ENCODE measurements around the gene PSG1.
"Not testable (repeated sequence)": the region's sequence is repeated elsewhere in the genome, so short reads cannot be mapped to it uniquely, and the experiment has no call there.

Gene PSG1

DNA sequence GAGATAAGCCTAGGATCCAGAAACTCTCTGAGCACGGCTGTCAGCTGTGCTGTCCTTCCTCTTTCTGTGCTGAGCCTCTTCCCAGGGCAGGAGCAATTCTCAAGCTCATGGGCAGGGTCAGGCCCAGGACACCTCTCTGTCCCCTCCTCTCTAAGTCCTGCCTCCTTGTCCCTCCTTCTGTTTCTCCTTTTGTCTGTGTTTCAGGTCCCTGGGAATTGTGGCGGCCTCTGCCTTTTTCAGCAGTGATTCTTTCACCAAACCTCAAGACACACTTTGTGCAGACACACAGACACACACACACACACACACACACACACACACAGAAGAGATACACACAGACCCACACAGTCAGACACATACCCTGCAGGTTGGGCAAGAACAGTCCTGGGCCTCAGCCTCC, at the start of gene PSG1:
Gene PSG1, minus strand, starts transcription at position 101 of the 400 bp plus-strand sequence. CDS start 132 bp downstream, outside the sequence.
- Mint-ChIP-seq H3K4me3 (no peak within 1 kb of the TSS), H3K27me3 (peaks cover 61% of the 10 kb centered on the region), H3K36me3 (ENCODE audit: insufficient read depth) (peaks cover 3% of the 10 kb centered on the region), H3K9me3 (no peaks in the 10 kb centered on the region), H3K27ac (ENCODE audit: low read depth) (no peak within 1 kb of the TSS), H3K4me1 (no peaks in the 10 kb centered on the region)
- ATAC-seq (replicated peaks; ENCODE audit: extremely low read depth, poor library complexity, severe bottlenecking) (no peak), DNase-seq (ENCODE audit: low spot score in 2 of 2) (no peak)

DNA sequence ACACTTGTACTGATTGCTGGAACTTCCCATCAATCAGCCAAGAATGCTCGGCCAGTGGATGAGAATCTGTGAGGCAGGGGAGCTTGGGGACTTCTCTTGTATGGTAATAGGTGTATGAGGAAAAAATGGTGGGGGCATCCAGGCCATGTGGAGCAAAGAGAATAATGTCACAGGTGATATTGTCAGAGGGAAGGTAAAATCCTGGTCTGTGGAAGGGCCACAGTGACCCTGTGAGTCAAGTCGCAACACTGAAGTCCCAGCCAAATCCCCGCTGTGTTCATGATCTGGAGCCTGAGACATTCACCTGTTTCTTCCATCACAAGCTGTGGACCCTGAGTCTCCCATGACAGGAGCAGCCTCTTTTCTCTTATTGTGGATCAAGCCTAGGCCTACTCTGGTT, 49.4 kb upstream of the PSG1 start:
- H3K27me3 Mint-ChIP-seq, result peaks cover 36% of the 10 kb centered on the region
- H3K27ac Mint-ChIP-seq (ENCODE audit: low read depth), result no peak overlapping the region
- no peak for ATAC-seq (replicated peaks; ENCODE audit: extremely low read depth, poor library complexity, severe bottlenecking)
- no peak for DNase-seq (ENCODE audit: low spot score in 2 of 2)
- H3K4me1 Mint-ChIP-seq, result no peaks in the 10 kb centered on the region
- no peaks in the 10 kb centered on the region for H3K9me3 Mint-ChIP-seq
- H3K4me3 Mint-ChIP-seq, result no peak overlapping the region
- no peaks in the 10 kb centered on the region for H3K36me3 Mint-ChIP-seq (ENCODE audit: insufficient read depth)

DNA sequence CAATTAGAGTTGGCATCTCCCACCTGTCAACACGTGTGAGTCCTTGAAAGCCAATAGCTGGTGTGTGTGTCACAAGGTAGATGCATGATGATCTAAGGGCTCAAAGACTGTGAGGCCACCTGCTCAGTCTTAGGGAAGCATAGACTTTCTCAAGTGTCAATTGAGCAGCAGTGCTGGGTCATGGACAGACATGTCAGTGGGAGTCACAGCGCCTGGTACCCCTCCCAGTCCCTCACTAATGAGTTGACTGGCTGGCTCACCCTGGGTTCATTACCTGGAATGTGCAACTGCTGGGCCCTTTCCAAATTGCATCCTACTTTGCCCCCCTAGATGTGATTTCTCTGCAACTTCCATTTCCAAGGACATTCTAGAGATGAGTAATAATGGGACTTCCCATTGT, 47.3 kb upstream of the PSG1 start:
- peaks cover 49% of the 10 kb centered on the region for H3K27me3 Mint-ChIP-seq

DNA sequence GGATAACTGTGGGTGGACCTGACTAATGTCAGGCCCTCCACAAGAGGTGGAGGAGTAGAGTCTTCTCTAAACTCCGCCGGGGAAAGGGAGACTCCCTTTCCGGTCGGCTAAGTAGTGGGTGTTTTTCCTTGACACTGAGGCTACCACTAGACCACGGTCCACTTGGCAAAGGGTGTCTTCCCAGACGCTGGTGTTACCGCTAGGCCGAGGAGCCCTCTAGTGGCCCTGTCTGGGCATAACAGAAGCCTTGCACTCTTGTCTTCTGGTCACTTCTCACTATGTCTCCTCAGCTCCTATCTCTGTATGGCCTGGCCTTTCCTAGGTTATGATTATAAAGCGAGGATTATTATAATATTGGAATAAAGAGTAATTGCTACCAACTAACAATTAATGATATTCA, 43.6 kb upstream of the PSG1 start:
- DNase-seq (ENCODE audit: low spot score in 2 of 2); H3K4me3 Mint-ChIP-seq; H3K36me3 Mint-ChIP-seq (ENCODE audit: insufficient read depth); H3K4me1 Mint-ChIP-seq; H3K27ac Mint-ChIP-seq (ENCODE audit: low read depth); ATAC-seq (replicated peaks; ENCODE audit: extremely low read depth, poor library complexity, severe bottlenecking); H3K9me3 Mint-ChIP-seq: not testable (repeated sequence)
- peaks cover 65% of the 10 kb centered on the region for H3K27me3 Mint-ChIP-seq

More for the DNA sequence above, 47.3 kb upstream of the PSG1 start:
- H3K36me3 Mint-ChIP-seq (ENCODE audit: insufficient read depth), result no peaks in the 10 kb centered on the region
- H3K9me3 Mint-ChIP-seq, result no peaks in the 10 kb centered on the region
- no peak overlapping the region for H3K27ac Mint-ChIP-seq (ENCODE audit: low read depth)
- ATAC-seq (replicated peaks; ENCODE audit: extremely low read depth, poor library complexity, severe bottlenecking) (no peak), DNase-seq (ENCODE audit: low spot score in 2 of 2) (no peak)
- H3K4me1 Mint-ChIP-seq, result no peaks in the 10 kb centered on the region
- H3K4me3 Mint-ChIP-seq, result no peak overlapping the region

DNA sequence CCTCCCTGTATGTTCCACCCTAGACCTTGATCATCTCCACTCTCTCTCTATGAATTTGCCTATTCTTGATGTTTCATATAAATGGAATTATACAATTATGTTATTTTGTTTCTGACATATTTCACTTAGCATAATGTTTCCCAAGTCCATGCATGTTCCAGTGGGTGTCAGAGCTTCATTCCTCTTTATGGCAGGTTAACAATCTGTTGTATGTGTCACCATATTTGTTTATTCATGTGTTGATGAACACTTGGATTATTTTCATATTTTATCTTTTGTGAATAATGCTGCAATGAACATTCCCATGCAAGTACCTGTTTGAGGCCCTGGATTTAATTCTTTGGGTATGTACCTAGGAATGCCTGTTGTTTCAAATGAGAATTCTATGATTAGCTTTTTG, 41.5 kb upstream of the PSG1 start:
- not testable (repeated sequence) for H3K4me1 Mint-ChIP-seq; H3K27ac Mint-ChIP-seq (ENCODE audit: low read depth); DNase-seq (ENCODE audit: low spot score in 2 of 2); H3K36me3 Mint-ChIP-seq (ENCODE audit: insufficient read depth); H3K4me3 Mint-ChIP-seq; H3K9me3 Mint-ChIP-seq; ATAC-seq (replicated peaks; ENCODE audit: extremely low read depth, poor library complexity, severe bottlenecking)
- H3K27me3 Mint-ChIP-seq, result peaks cover 50% of the 10 kb centered on the region

DNA sequence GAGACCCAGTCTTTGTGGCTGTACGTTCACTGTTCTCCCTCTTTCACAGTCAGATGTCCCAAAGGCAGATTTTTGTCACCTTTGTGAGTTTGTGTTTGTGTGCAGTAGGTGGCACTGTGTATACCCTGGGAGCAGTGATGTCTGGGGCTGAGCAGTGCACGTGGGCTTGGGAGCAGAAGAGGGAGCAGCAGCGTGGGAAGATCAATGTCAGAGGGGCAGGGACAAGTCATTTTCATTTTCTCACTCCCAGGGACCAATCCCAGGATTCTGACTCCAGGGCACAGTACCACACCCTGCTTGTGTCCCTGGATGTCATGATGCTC, 40.2 kb upstream of the PSG1 start:
- Mint-ChIP-seq H3K27me3 (peaks cover 45% of the 10 kb centered on the region), H3K4me1 (no peaks in the 10 kb centered on the region), H3K36me3 (ENCODE audit: insufficient read depth) (peaks cover 2% of the 10 kb centered on the region), H3K27ac (ENCODE audit: low read depth) (no peak overlapping the region), H3K4me3 (no peak overlapping the region), H3K9me3 (no peaks in the 10 kb centered on the region)
- ATAC-seq (replicated peaks; ENCODE audit: extremely low read depth, poor library complexity, severe bottlenecking) (no peak), DNase-seq (ENCODE audit: low spot score in 2 of 2) (no peak)

DNA sequence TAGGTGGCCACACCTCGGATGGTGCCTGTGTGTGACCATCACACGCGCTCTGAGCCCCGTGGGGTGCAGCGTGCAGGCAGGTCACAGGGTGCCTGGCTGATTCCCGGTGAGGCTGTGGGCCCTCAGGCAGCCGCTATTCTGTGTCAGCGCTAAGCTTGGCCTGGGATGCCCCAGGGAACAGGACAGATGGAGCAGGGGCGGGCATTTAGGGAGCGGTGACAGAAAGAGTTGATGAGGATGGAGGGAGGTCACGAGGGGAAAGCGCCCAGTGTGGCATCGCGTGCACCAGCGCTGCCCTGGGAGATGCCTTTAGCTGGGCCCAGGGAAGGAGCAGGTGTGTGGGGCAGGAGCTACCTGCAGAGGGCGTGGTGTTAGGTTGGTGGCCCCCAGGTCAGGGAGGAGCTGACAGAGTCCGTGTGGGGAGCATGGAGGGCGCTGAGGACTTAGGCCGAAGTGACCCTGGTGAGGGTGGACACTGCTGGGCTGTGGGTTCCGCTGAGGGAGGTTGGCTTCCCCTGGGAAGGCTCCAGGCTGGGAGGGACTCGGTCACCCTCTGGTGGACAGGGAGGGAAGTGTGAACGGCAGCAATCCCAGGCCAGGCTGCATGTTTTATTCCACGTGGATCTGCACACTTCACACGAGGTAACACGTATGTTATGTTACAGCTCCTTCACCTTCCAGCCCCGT, 39.7 kb upstream of the PSG1 start:
- not testable (repeated sequence) for H3K36me3 Mint-ChIP-seq (ENCODE audit: insufficient read depth); DNase-seq (ENCODE audit: low spot score in 2 of 2); H3K9me3 Mint-ChIP-seq; H3K4me1 Mint-ChIP-seq; H3K4me3 Mint-ChIP-seq; ATAC-seq (replicated peaks; ENCODE audit: extremely low read depth, poor library complexity, severe bottlenecking); H3K27ac Mint-ChIP-seq (ENCODE audit: low read depth)
- peaks cover 45% of the 10 kb centered on the region for H3K27me3 Mint-ChIP-seq

DNA sequence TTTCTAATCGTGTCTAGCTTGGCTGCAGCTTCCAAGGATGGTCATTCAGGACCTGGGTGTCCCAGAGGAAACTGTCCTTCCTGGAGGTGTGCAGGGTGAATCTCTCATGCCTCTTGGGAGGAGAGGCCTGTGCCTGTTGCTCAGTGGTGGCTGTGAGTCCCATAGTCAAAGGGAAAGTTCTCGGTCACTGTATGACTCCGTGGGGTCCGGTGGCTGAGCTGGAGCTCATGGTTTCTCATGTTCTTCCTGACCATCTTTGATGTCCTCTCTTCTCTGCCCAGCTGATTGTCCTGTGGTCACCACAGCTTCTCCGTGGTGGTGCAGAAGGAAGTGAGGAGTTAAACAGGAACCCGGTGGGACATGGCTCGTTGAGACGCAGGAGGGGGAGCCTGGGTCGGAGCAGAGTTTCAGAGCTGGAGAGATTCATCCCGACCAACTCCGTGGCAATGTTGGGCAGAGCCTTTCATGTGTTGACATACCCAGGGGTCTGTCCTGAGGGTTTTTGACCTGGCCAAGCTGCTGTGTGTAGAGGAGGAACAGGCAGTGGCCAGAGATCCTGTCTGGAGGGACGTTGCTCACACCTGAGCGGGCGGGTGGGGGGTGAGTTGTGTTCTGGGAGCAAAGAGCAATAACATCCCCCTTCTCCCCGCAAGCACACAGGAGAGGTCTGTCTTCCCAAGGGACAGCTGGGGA, 39.0 kb upstream of the PSG1 start:
- not testable (repeated sequence) for ATAC-seq (replicated peaks; ENCODE audit: extremely low read depth, poor library complexity, severe bottlenecking); H3K27ac Mint-ChIP-seq (ENCODE audit: low read depth); H3K9me3 Mint-ChIP-seq; H3K4me3 Mint-ChIP-seq; DNase-seq (ENCODE audit: low spot score in 2 of 2); H3K36me3 Mint-ChIP-seq (ENCODE audit: insufficient read depth); H3K4me1 Mint-ChIP-seq
- H3K27me3 Mint-ChIP-seq, result peaks cover 45% of the 10 kb centered on the region

DNA sequence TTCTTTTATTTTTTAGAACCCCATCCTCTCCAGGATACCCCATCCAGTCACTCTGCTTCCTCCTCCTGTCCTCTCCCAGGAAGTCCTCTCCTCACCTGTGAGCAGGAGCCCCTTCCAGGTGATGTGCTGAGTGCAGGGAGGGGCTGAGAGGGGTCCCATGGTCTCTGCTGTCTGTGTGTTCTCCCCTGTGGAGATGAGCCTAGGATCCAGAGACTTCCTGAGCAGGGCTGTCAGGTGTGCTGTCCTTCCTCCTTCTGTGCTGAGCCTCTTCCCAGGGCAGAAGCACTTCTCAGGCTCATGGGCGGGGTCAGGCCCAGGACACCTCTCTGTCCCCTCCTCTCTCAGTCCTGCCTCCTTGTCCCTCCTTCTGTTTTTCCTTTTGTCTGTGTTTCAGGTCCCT, 38.1 kb upstream of the PSG1 start, which contains the start of gene PSG6:
Gene PSG6, minus strand, starts transcription at position 261 of the 400 bp plus-strand sequence. Its CDS starts 102 bp downstream, at position 159.
- not testable (repeated sequence) for H3K36me3 Mint-ChIP-seq (ENCODE audit: insufficient read depth); H3K4me3 Mint-ChIP-seq

DNA sequence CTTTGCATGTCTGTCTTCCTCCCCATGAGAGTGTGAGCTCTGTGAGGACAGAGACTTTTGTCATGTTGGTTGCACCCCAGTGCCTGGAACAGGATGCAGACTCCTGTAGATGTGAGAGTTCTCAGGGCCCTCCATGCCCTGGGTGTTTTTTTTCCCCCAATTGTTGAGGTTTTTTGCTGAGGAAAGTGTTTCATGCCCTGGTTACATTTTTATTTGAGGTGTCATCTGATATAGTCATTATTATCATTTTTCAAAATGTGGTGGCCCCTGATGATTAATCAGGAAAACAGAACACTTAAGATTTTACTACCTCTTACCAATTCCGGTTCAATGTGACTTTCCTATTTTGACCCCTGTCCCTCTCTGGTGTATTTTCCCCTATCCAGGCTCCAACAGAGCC, 37.4 kb upstream of the PSG1 start:
- H3K27me3 Mint-ChIP-seq, result peaks cover 33% of the 10 kb centered on the region
- H3K9me3 Mint-ChIP-seq; H3K4me1 Mint-ChIP-seq; DNase-seq (ENCODE audit: low spot score in 2 of 2); H3K4me3 Mint-ChIP-seq; H3K36me3 Mint-ChIP-seq (ENCODE audit: insufficient read depth); H3K27ac Mint-ChIP-seq (ENCODE audit: low read depth); ATAC-seq (replicated peaks; ENCODE audit: extremely low read depth, poor library complexity, severe bottlenecking): not testable (repeated sequence)

More for the DNA sequence above, 38.1 kb upstream of the PSG1 start, which contains the start of gene PSG6:
- H3K27ac Mint-ChIP-seq (ENCODE audit: low read depth); H3K4me1 Mint-ChIP-seq; H3K9me3 Mint-ChIP-seq; ATAC-seq (replicated peaks; ENCODE audit: extremely low read depth, poor library complexity, severe bottlenecking); DNase-seq (ENCODE audit: low spot score in 2 of 2): not testable (repeated sequence)
- H3K27me3 Mint-ChIP-seq, result peaks cover 40% of the 10 kb centered on the region

DNA sequence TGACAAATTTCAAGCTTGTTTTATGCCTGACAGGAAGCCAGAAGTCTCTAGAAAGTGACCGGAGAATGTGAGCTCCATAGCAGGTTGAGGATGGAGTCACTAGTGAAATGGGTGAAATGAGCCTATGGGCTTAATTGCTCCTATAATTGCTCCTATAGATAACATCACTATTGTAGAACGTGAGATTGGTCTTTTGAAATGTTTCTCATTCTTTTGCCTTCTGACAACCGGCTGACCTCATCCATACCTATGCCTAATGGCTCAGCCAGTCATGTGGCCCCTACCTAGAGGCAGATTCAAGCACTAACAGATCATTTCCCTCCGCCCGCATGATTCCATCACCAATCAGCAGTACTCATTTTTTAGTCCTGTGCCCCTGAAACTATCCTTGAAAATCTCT, 34.0 kb upstream of the PSG1 start:
- not testable (repeated sequence) for H3K27ac Mint-ChIP-seq (ENCODE audit: low read depth); DNase-seq (ENCODE audit: low spot score in 2 of 2); H3K4me3 Mint-ChIP-seq; H3K36me3 Mint-ChIP-seq (ENCODE audit: insufficient read depth); H3K9me3 Mint-ChIP-seq; ATAC-seq (replicated peaks; ENCODE audit: extremely low read depth, poor library complexity, severe bottlenecking); H3K4me1 Mint-ChIP-seq
- peaks cover 27% of the 10 kb centered on the region for H3K27me3 Mint-ChIP-seq

DNA sequence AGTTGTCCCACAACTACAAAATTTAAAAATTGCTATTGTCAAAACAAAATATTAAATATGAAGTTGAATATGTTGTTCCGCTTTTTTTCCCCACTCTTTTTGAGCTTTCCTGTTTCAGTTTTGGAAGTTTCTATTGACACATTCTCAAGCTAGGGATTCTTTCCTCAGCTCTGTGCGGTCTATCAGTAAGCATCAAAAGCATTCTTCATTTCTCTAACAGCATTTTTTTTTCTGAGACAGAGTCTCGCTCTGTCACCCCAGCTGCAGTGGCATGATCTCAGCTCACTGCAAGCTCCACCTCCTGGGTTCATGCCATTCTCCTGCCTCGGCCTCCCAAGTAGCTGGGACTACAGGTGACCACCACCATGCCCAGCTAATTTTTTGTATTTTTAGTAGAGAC, 33.4 kb upstream of the PSG1 start:
- H3K36me3 Mint-ChIP-seq (ENCODE audit: insufficient read depth); H3K4me3 Mint-ChIP-seq; H3K4me1 Mint-ChIP-seq; ATAC-seq (replicated peaks; ENCODE audit: extremely low read depth, poor library complexity, severe bottlenecking); DNase-seq (ENCODE audit: low spot score in 2 of 2); H3K9me3 Mint-ChIP-seq; H3K27ac Mint-ChIP-seq (ENCODE audit: low read depth): not testable (repeated sequence)
- H3K27me3 Mint-ChIP-seq, result peaks cover 27% of the 10 kb centered on the region

DNA sequence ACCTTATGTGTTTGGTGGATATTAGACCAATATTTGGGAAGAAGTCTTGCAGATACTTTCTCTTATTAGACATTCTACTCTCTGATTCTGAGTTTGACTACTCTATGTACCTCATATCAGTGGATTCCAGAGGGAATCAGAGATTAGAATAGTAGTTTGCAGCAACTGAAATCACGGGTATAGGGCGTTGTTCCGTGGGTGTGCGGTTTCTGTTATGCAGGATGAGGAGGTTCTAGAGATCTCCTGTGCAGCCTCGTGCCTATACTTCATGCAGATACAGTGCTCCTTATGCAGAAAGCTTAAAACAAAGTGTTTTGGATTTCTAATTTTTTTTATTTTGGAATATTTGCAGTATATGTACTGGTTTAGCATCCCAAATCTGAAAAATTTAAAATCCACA, 32.2 kb upstream of the PSG1 start:
- H3K27ac Mint-ChIP-seq (ENCODE audit: low read depth); H3K9me3 Mint-ChIP-seq; H3K4me1 Mint-ChIP-seq; H3K4me3 Mint-ChIP-seq; DNase-seq (ENCODE audit: low spot score in 2 of 2); ATAC-seq (replicated peaks; ENCODE audit: extremely low read depth, poor library complexity, severe bottlenecking); H3K36me3 Mint-ChIP-seq (ENCODE audit: insufficient read depth): not testable (repeated sequence)
- H3K27me3 Mint-ChIP-seq, result peaks cover 36% of the 10 kb centered on the region
